K562 (cell line): ENCODE data around the gene EXOC3. TPM values are rescaled to one million over a fixed set of nuclear protein-coding genes. Genes with fewer than 3 reads are reported as not detected.

Experiments used
- C11orf30 ChIP-seq: fragments of 450-650 bp; IDR thresholded peaks from 2 replicates; pipeline ENCODE4 v1.6.1; 2016; ENCODE audit warnings: low read depth, mild to moderate bottlenecking
- COPS2 ChIP-seq: fragments of 450-650 bp; conservative IDR thresholded peaks from 2 replicates; pipeline ENCODE4 v1.6.1; 2016; ENCODE audit warnings: mild to moderate bottlenecking, moderate library complexity
- FUS ChIP-seq: fragments of 200-400 bp; formaldehyde crosslinking; optimal IDR thresholded peaks from 2 replicates; pipeline ENCODE3; 2017; ENCODE audit warnings: low read depth, low read length
- MBD2 ChIP-seq: sonication (generic); IDR thresholded peaks from 2 replicates; pipeline ENCODE4 v1.6.1; 2016; ENCODE audit warnings: low read depth, borderline replicate concordance
- MCM2 ChIP-seq: fragments of 450-650 bp; IDR thresholded peaks from 2 replicates; pipeline ENCODE4 v1.6.1; 2017; ENCODE audit warnings: low read depth, mild to moderate bottlenecking
- MTA3 ChIP-seq: fragments of 450-650 bp; formaldehyde crosslinking; IDR thresholded peaks from 2 replicates; pipeline ENCODE4 v1.6.1; 2017; ENCODE audit warnings: mild to moderate bottlenecking, borderline replicate concordance
- PURB ChIP-seq: sonication (generic); formaldehyde crosslinking; IDR thresholded peaks from 2 replicates; pipeline ENCODE4 v1.9.0; 2021; ENCODE audit warnings: low read depth, mild to moderate bottlenecking, missing genetic modification reagents
- RBFOX2 ChIP-seq: fragments of 200-400 bp; formaldehyde crosslinking; IDR thresholded peaks from 2 replicates; pipeline ENCODE4 v1.6.1; 2017; ENCODE audit warnings: low read depth, mild to moderate bottlenecking, low read length, moderate library complexity
- TBL1XR1 ChIP-seq, 2 experiments: IDR thresholded peaks; 2 replicates each; pipeline ENCODE4 v1.6.1; 2012; ENCODE audit warnings: improper control_type of control experiment in 2 of 2, low read length in 2 of 2, mild to moderate bottlenecking in 1 of 2
- TCF3 ChIP-seq: sonication (generic); formaldehyde crosslinking; IDR thresholded peaks from 2 replicates; pipeline ENCODE4 v1.4.0; 2020; ENCODE audit warnings: mild to moderate bottlenecking, missing genetic modification reagents
- TOE1 ChIP-seq, 2 experiments: fragments of 450-650 bp in 1 of 2; sonication (generic) in 1 of 2; formaldehyde crosslinking in 1 of 2; IDR thresholded peaks; 2 replicates each; pipeline versions ENCODE4 v1.7.1 to v1.8.0; 2016 to 2022; ENCODE audit warnings: borderline replicate concordance in 2 of 2, mild to moderate bottlenecking in 2 of 2, antibody characterized with exemption in 1 of 2, inconsistent platforms in 1 of 2, low read depth in 1 of 2, missing genetic modification reagents in 1 of 2, moderate library complexity in 1 of 2
- YBX1 ChIP-seq: fragments of 450-650 bp; IDR thresholded peaks from 2 replicates; pipeline ENCODE4 v1.7.1; 2016; ENCODE audit warnings: mild to moderate bottlenecking
- ZC3H8 ChIP-seq: fragments of 450-650 bp; IDR thresholded peaks from 2 replicates; pipeline ENCODE4 v1.6.1; 2017
- ZNF12 ChIP-seq: sonication (generic); formaldehyde crosslinking; IDR thresholded peaks from 2 replicates; pipeline ENCODE4 v1.4.0; 2020; ENCODE audit warnings: mild to moderate bottlenecking, missing genetic modification reagents
- ZNF431 ChIP-seq: sonication (generic); formaldehyde crosslinking; IDR thresholded peaks from 2 replicates; pipeline ENCODE4 v1.8.0; 2022; ENCODE audit warnings: mild to moderate bottlenecking, missing genetic modification reagents
- ZNF77 ChIP-seq: fragments of 250-450 bp; sonication (Bioruptor Pico); IDR thresholded peaks from 2 replicates; pipeline ENCODE4 v1.5.0; 2020
- polyA plus RNA-seq, 8 experiments: library from polyadenylated mRNA; depleted of rRNA in 4 of 8; stranded (reverse) in 5 of 8; unstranded in 3 of 8; fragments of >200 nt; fragmentation: Nextera tagmentation in 2 of 8; fragmentation: Illumina TruSeq in 1 of 8; extraction: Ambion mirVana in 2 of 8; extraction: Trizol in 1 of 8; gene quantifications; 2 replicates each; pipeline versions ENCODE4 v1.2.1 to v1.2.3, GENCODE V29; 2011 to 2014; ENCODE audit warnings: inconsistent platforms in 1 of 8, missing spikeins in 1 of 8
- total RNA-seq, 7 experiments: library from RNA; depleted of rRNA in 6 of 7; stranded (reverse); fragments of >200 nt in 6 of 7; fragmentation: Illumina TruSeq in 2 of 7; extraction: Trizol in 2 of 7; gene quantifications; 2 replicates each; pipeline versions ENCODE4 v1.2.1 to v1.2.3, GENCODE V29; 2011 to 2021; ENCODE audit warnings: low replicate concordance in 1 of 7
- TF ChIP-seq, protein P1 (sequence below), 2 experiments: fragments of 450-650 bp; IDR thresholded peaks; 2 replicates each; pipeline ENCODE4 v1.6.1; 2016; ENCODE audit warnings: mild to moderate bottlenecking in 2 of 2, borderline replicate concordance in 1 of 2, low read depth in 1 of 2, moderate library complexity in 1 of 2
- TF ChIP-seq, protein P2 (sequence below): sonication (generic); formaldehyde crosslinking; IDR thresholded peaks from 2 replicates; pipeline ENCODE4 v1.8.1; 2023; ENCODE audit warnings: mild to moderate bottlenecking, missing genetic modification reagents

The EXOC3 gene
- total and polyA plus RNA-seq, 9 of the 15 experiments (the other 6 are each of a cell fraction or from before 2014, with no cell fraction given), result 1.4 to 41.9 (median 22.4) TPM

DNA sequence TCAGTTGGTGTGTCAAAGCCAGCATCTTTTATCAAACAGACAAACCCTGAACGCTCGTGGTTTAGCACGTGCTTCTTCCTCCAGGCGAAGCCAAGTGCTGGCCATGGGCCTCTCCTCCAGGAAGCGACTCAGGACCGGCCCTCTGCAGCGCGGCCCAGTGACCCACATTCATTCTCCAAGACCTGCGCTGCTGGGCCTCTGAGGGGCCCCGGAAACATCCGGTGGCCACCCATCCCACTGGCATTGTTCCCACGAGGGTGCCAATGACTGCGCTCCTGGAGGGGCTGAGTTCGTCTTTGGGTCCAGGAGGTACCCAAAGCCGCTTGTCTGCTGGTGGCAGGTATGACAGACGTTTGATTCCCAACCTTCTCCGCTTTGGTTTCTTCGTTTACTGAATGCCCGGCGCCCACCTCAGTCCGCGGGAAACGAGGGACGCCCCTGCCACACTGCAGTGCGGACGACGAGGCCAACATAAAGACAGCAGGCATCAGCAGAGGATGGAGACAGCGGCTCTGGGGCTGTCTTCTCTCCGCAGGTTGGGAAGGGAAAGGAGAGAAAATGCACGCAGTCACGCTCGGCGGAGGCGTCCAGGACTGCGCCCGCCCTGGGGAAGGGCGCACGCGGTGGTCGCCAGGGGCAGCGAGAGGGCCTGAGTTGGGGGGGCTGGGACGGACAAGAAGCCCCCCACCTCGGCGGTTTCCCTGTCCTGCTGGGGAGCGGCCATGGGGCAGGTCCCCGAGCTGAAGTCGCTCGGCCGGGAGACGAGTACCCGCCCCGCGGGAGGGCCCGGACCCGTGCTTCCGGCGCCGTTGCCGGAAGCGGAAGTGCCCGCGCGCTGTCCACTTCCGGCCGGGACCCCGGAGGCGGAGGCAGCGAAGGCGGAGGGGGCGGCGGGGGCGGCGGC, at the start of gene EXOC3 (continued):
- TF ChIP-seq, protein P1, sequence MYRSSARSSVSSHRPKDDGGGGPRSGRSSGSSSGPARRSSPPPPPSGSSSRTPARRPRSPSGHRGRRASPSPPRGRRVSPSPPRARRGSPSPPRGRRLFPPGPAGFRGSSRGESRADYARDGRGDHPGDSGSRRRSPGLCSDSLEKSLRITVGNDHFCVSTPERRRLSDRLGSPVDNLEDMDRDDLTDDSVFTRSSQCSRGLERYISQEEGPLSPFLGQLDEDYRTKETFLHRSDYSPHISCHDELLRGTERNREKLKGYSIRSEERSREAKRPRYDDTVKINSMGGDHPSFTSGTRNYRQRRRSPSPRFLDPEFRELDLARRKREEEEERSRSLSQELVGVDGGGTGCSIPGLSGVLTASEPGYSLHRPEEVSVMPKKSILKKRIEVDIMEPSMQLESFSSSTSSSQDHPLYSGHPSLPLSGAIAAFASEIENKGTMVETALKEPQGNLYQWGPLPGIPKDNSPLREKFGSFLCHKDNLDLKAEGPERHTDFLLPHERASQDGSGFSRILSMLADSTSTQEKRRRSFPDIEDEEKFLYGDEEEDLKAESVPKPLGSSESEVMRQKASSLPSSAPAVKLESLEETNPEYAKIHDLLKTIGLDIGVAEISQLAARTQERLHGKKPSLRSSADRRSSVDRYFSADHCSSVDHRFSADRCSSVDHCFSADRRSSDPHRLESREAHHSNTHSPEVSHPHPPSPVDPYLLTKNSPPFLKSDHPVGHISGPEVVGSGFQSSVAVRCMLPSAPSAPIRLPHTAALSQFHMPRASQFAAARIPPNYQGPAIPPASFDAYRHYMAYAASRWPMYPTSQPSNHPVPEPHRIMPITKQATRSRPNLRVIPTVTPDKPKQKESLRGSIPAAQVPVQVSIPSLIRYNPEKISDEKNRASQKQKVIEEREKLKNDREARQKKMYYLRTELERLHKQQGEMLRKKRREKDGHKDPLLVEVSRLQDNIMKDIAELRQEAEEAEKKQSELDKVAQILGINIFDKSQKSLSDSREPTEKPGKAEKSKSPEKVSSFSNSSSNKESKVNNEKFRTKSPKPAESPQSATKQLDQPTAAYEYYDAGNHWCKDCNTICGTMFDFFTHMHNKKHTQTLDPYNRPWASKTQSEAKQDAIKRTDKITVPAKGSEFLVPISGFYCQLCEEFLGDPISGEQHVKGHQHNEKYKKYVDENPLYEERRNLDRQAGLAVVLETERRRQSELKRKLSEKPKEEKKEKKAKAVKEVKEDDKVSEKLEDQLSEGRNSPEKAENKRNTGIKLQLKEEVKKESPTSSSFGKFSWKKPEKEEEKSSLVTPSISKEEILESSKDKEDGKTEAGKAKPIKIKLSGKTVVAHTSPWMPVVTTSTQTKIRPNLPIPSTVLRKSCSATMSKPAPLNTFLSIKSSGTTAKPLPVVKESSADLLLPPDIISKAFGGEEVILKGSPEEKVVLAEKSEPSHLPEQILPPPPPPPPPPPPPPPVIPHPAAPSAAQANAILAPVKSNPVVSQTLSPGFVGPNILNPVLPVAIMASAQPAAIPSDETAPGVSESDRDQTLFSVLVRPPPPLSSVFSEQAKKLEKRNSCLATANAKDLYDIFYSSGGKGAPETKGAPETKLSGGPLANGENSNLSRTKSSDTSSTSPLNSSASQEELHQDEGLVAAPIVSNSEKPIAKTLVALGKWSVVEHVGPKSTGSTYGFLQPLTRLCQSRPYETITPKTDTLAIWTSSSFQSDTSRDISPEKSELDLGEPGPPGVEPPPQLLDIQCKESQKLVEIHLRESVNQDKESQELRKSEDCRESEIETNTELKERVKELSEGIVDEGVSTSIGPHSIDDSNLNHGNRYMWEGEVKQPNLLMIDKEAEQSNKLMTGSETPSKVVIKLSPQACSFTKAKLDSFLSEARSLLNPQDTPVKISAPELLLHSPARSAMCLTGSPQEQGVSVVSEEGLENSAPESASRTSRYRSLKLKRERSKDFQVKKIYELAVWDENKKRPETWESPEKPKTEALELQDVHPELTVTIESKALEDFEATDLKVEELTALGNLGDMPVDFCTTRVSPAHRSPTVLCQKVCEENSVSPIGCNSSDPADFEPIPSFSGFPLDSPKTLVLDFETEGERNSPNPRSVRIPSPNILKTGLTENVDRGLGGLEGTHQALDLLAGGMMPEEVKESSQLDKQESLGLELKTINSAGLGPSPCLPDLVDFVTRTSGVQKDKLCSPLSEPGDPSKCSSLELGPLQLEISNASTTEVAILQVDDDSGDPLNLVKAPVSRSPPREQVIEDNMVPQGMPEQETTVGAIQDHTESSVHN (IDR thresholded peaks at IDR 0.05; ENCODE audit: borderline replicate concordance in 1 of 2, low read depth in 1 of 2), result no peak
- no peak for TF ChIP-seq TCF3 (CRISPR knock-in tag)
- TF ChIP-seq MTA3, result no peak
- TF ChIP-seq TOE1 (IDR thresholded peaks at IDR 0.05; ENCODE audit: borderline replicate concordance), result no peak
- no peak for TF ChIP-seq TOE1 (CRISPR knock-in tag; IDR thresholded peaks at IDR 0.05; ENCODE audit: borderline replicate concordance, low read depth)
- peak; percentile 93 for TF ChIP-seq RBFOX2
- TF ChIP-seq ZNF77 (CRISPR knock-in tag), result no peak
- no peak for TF ChIP-seq MCM2
- TF ChIP-seq YBX1, result no peak
- TF ChIP-seq COPS2, result no peak
- TF ChIP-seq, protein P2, sequence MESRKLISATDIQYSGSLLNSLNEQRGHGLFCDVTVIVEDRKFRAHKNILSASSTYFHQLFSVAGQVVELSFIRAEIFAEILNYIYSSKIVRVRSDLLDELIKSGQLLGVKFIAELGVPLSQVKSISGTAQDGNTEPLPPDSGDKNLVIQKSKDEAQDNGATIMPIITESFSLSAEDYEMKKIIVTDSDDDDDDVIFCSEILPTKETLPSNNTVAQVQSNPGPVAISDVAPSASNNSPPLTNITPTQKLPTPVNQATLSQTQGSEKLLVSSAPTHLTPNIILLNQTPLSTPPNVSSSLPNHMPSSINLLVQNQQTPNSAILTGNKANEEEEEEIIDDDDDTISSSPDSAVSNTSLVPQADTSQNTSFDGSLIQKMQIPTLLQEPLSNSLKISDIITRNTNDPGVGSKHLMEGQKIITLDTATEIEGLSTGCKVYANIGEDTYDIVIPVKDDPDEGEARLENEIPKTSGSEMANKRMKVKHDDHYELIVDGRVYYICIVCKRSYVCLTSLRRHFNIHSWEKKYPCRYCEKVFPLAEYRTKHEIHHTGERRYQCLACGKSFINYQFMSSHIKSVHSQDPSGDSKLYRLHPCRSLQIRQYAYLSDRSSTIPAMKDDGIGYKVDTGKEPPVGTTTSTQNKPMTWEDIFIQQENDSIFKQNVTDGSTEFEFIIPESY (CRISPR knock-in tag), result peak; percentile 44
- no peak for TF ChIP-seq PURB (CRISPR knock-in tag)
- no peak for TF ChIP-seq FUS
- TF ChIP-seq C11orf30, result peak; percentile 58
- peak; percentile 31; the same call in 1 of the 2 replicates for TF ChIP-seq MBD2
- no peak for TF ChIP-seq ZNF12 (CRISPR knock-in tag)
- TF ChIP-seq ZNF431, result peak; percentile 74
- TF ChIP-seq ZC3H8, result no peak
- TF ChIP-seq TBL1XR1 (IDR thresholded peaks at IDR 0.05; ENCODE audit: low read length in 2 of 2), result no peak
